Hepatocyte (in vitro differentiated cells): ENCODE results near the gene C1orf56. TPM values are rescaled to one million over a fixed set of nuclear protein-coding genes. Genes with fewer than 3 reads are reported as not detected.

Experiments
- DNase-seq: peaks from one replicate; pipeline ENCODE4 v3.0.0-alpha.2; 2016; ENCODE audit warnings: low spot score
- H2AFZ ChIP-seq: fragments of 200-600 bp; sonication (generic); 2 replicates; pipeline ENCODE4 v1.6.0; 2016; ENCODE audit warnings: antibody characterized with exemption, mild to moderate bottlenecking
- H3K27ac ChIP-seq: fragments of 200-600 bp; sonication (generic); 2 replicates; pipeline ENCODE4 v1.5.1; 2016; ENCODE audit warnings: mild to moderate bottlenecking
- H3K27me3 ChIP-seq: fragments of 200-600 bp; sonication (generic); 2 replicates; pipeline ENCODE4 v1.6.1; 2016
- H3K36me3 ChIP-seq: fragments of 200-600 bp; sonication (generic); replicated peaks from 2 replicates; pipeline ENCODE4 v1.5.1; 2016; ENCODE audit warnings: low read depth; ENCODE audit not compliant: insufficient read depth
- H3K4me1 ChIP-seq: fragments of 200-600 bp; sonication (generic); 2 replicates; pipeline ENCODE4 v1.5.1; 2016; ENCODE audit warnings: mild to moderate bottlenecking, moderate library complexity; ENCODE audit not compliant: insufficient read depth
- H3K4me2 ChIP-seq: fragments of 200-600 bp; sonication (generic); 2 replicates; pipeline ENCODE4 v1.6.0; 2016
- H3K4me3 ChIP-seq: fragments of 200-600 bp; sonication (generic); 2 replicates; pipeline ENCODE4 v1.5.1; 2016; ENCODE audit warnings: mild to moderate bottlenecking
- H3K79me2 ChIP-seq: fragments of 200-600 bp; sonication (generic); 2 replicates; pipeline ENCODE4 v1.6.0; 2017; ENCODE audit warnings: mild to moderate bottlenecking
- H3K9me2 ChIP-seq: fragments of 200-600 bp; sonication (generic); replicated peaks from 2 replicates; pipeline ENCODE4 v1.6.0; 2017; ENCODE audit warnings: mild to moderate bottlenecking; ENCODE audit not compliant: insufficient read depth
- H3K9me3 ChIP-seq: fragments of 200-600 bp; sonication (generic); 2 replicates; pipeline ENCODE4 v1.5.1; 2016; ENCODE audit warnings: low read depth, mild to moderate bottlenecking
- H4K20me1 ChIP-seq: fragments of 200-600 bp; sonication (generic); 2 replicates; pipeline ENCODE4 v1.6.0; 2016; ENCODE audit warnings: mild to moderate bottlenecking; ENCODE audit not compliant: insufficient read depth, poor library complexity, severe bottlenecking
- EZH2 ChIP-seq: fragments of 200-600 bp; sonication (generic); IDR thresholded peaks from 2 replicates; pipeline ENCODE4 v1.6.1; 2016; ENCODE audit warnings: antibody characterized with exemption, mild to moderate bottlenecking, borderline replicate concordance
- EZH2phosphoT487 ChIP-seq: fragments of 200-600 bp; sonication (generic); IDR thresholded peaks from one replicate; pipeline ENCODE4 v1.6.1; 2018; ENCODE audit warnings: antibody characterized with exemption, mild to moderate bottlenecking, low read depth, moderate library complexity; ENCODE audit not compliant: unreplicated experiment, severe bottlenecking
- WGBS: methylation state at CpG from one replicate; pipeline ENCODE4 v1.1.6; 2016; ENCODE audit warnings: low lambda C conversion rate; ENCODE audit errors: missing lambda C conversion rate; 5-methylcytosine and 5-hydroxymethylcytosine counted together
- polyA plus RNA-seq: library from polyadenylated mRNA; unstranded; fragments of >200 nt; fragmentation: Nextera tagmentation; extraction: Ambion mirVana; gene quantifications from 2 replicates; pipeline ENCODE4 v1.2.1, GENCODE V29; 2016
- small RNA-seq: library from RNA; depleted of rRNA; stranded (forward); fragments of <200 nt; gene quantifications from one replicate; pipeline ENCODE3, GENCODE V24; 2014
- total RNA-seq: library from RNA; depleted of rRNA; stranded (reverse); fragments of >200 nt; gene quantifications from 2 replicates; pipeline ENCODE4 v1.2.3, GENCODE V29; 2014
- TF ChIP-seq, protein P1 (sequence below): fragments of 200-600 bp; sonication (generic); IDR thresholded peaks from 2 replicates; pipeline ENCODE4 v1.5.1; 2016; ENCODE audit warnings: antibody characterized with exemption, mild to moderate bottlenecking; ENCODE audit not compliant: poor library complexity

C1orf56 gene
- total and polyA plus RNA-seq, 2 experiments from 2014 or later: 2.9 to 8.3 TPM

DNA sequence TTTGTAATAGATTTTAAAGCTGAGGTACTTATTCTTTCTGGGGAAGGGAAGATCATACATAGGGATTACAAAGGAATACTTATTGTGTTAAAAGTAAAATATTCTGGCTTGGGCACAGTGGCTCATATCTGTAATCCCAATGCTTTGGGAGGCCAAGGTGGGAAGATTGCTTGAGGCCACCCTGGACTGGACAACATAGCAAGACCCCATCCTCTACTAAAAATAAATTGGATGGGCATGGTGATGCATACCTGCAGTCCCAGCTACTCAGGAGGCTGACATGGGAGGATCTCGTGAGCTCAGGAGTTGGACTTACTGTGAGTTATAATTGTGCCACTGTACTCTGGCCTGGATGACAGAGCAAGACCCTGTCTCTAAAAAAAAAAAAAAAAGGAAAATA lies 50.6 kb downstream of the C1orf56 start:
- H4K20me1 ChIP-seq: no peaks in the 10 kb centered on the region
- H2AFZ ChIP-seq: no peak overlapping the region
- H3K4me3 ChIP-seq: no peak overlapping the region
- no peaks in the 10 kb centered on the region for H3K27me3 ChIP-seq
- no peak overlapping the region for H3K27ac ChIP-seq
- no peak overlapping the region for H3K4me2 ChIP-seq
- no peak for TF ChIP-seq EZH2phosphoT487
- no peak for TF ChIP-seq EZH2
- TF ChIP-seq, protein P1, sequence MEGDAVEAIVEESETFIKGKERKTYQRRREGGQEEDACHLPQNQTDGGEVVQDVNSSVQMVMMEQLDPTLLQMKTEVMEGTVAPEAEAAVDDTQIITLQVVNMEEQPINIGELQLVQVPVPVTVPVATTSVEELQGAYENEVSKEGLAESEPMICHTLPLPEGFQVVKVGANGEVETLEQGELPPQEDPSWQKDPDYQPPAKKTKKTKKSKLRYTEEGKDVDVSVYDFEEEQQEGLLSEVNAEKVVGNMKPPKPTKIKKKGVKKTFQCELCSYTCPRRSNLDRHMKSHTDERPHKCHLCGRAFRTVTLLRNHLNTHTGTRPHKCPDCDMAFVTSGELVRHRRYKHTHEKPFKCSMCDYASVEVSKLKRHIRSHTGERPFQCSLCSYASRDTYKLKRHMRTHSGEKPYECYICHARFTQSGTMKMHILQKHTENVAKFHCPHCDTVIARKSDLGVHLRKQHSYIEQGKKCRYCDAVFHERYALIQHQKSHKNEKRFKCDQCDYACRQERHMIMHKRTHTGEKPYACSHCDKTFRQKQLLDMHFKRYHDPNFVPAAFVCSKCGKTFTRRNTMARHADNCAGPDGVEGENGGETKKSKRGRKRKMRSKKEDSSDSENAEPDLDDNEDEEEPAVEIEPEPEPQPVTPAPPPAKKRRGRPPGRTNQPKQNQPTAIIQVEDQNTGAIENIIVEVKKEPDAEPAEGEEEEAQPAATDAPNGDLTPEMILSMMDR: no peak
- H3K4me1 ChIP-seq: no peaks in the 10 kb centered on the region
- no peaks in the 10 kb centered on the region for H3K9me2 ChIP-seq
- H3K9me3 ChIP-seq: no peaks in the 10 kb centered on the region
- WGBS: 100% methylated on average over 1 of the region's 1 CpG
- no peaks in the 10 kb centered on the region for H3K36me3 ChIP-seq
- no peak for DNase-seq
- H3K79me2 ChIP-seq: no peaks in the 10 kb centered on the region

Small RNAs within 50 kb of the gene (small RNA-seq; reads per million reads assigned to genes)
- gene RNU6-884P: not detected

Other genes starting within 250 kb of the C1orf56 start
- 54.3 and 57.0 TPM in 2 replicates for gene CTSK, start 239.5 kb upstream of the C1orf56 start, total RNA-seq
- 26.6 and 37.3 TPM in 2 replicates for gene CTSK, start 239.5 kb upstream of the C1orf56 start, polyA plus RNA-seq
- gene ARNT, start 171.2 kb upstream of the C1orf56 start, total RNA-seq: 32.9 and 42.1 TPM in 2 replicates
- 26.9 and 35.6 TPM in 2 replicates for gene ARNT, start 171.2 kb upstream of the C1orf56 start, polyA plus RNA-seq
- not detected in 2 replicates for gene CTXND2, start 160.6 kb upstream of the C1orf56 start, total RNA-seq
- gene CTXND2, start 160.6 kb upstream of the C1orf56 start, polyA plus RNA-seq: 0.16 TPM in 1 of 2 replicates, not detected in the other
- 33.7 and 41.4 TPM in 2 replicates for gene SETDB1, start 121.4 kb upstream of the C1orf56 start, total RNA-seq
- 10.7 and 12.9 TPM in 2 replicates for gene SETDB1, start 121.4 kb upstream of the C1orf56 start, polyA plus RNA-seq
- 267 and 268 TPM in 2 replicates for gene CERS2, start 72.9 kb upstream of the C1orf56 start, total RNA-seq
- gene CERS2, start 72.9 kb upstream of the C1orf56 start, polyA plus RNA-seq: 210 and 277 TPM in 2 replicates
- gene ANXA9, start 65.5 kb upstream of the C1orf56 start, total RNA-seq: 7.5 and 7.9 TPM in 2 replicates
- gene ANXA9, start 65.5 kb upstream of the C1orf56 start, polyA plus RNA-seq: 8.8 and 9.0 TPM in 2 replicates
- 15.9 and 18.5 TPM in 2 replicates for gene MINDY1, start 40.8 kb upstream of the C1orf56 start, total RNA-seq
- gene MINDY1, start 40.8 kb upstream of the C1orf56 start, polyA plus RNA-seq: 5.8 and 7.6 TPM in 2 replicates
- gene PRUNE1, start 39.3 kb upstream of the C1orf56 start, total RNA-seq: 20.3 and 26.5 TPM in 2 replicates
- 15.1 and 21.6 TPM in 2 replicates for gene PRUNE1, start 39.3 kb upstream of the C1orf56 start, polyA plus RNA-seq
- 2.7 and 3.8 TPM in 2 replicates for gene BNIPL, start 11.2 kb upstream of the C1orf56 start, total RNA-seq
- 1.1 and 3.0 TPM in 2 replicates for gene BNIPL, start 11.2 kb upstream of the C1orf56 start, polyA plus RNA-seq
- gene CDC42SE1, start 11.9 kb downstream of the C1orf56 start, total RNA-seq: 49.4 and 60.2 TPM in 2 replicates
- gene CDC42SE1, start 11.9 kb downstream of the C1orf56 start, polyA plus RNA-seq: 19.0 and 21.2 TPM in 2 replicates
- 16.8 and 16.9 TPM in 2 replicates for gene MLLT11, start 12.6 kb downstream of the C1orf56 start, total RNA-seq
- gene MLLT11, start 12.6 kb downstream of the C1orf56 start, polyA plus RNA-seq: 34.3 and 37.6 TPM in 2 replicates
- gene GABPB2, start 23.0 kb downstream of the C1orf56 start, total RNA-seq: 9.9 and 12.9 TPM in 2 replicates
- 0.98 and 4.1 TPM in 2 replicates for gene GABPB2, start 23.0 kb downstream of the C1orf56 start, polyA plus RNA-seq
- 6.3 and 41.6 TPM in 2 replicates for gene SEMA6C, start 98.9 kb downstream of the C1orf56 start, total RNA-seq
- 13.9 and 25.1 TPM in 2 replicates for gene SEMA6C, start 98.9 kb downstream of the C1orf56 start, polyA plus RNA-seq
- 0.64 TPM in 1 of 2 replicates, not detected in the other for gene TNFAIP8L2, start 108.9 kb downstream of the C1orf56 start, total RNA-seq
- gene TNFAIP8L2, start 108.9 kb downstream of the C1orf56 start, polyA plus RNA-seq: 0.70 TPM in 1 of 2 replicates, not detected in the other
- 13.0 and 16.2 TPM in 2 replicates for gene LYSMD1, start 118.2 kb downstream of the C1orf56 start, total RNA-seq
- 1.0 and 2.5 TPM in 2 replicates for gene LYSMD1, start 118.2 kb downstream of the C1orf56 start, polyA plus RNA-seq
- 21.5 and 26.4 TPM in 2 replicates for gene SCNM1, start 118.4 kb downstream of the C1orf56 start, total RNA-seq
- 55.4 and 57.5 TPM in 2 replicates for gene SCNM1, start 118.4 kb downstream of the C1orf56 start, polyA plus RNA-seq
- not detected in 2 replicates for gene TMOD4, start 128.2 kb downstream of the C1orf56 start, total RNA-seq
- 0.44 TPM in 1 of 2 replicates, not detected in the other for gene TMOD4, start 128.2 kb downstream of the C1orf56 start, polyA plus RNA-seq
- gene VPS72, start 142.4 kb downstream of the C1orf56 start, total RNA-seq: 46.0 and 48.1 TPM in 2 replicates
- gene VPS72, start 142.4 kb downstream of the C1orf56 start, polyA plus RNA-seq: 52.2 and 53.1 TPM in 2 replicates
- gene PIP5K1A, start 150.8 kb downstream of the C1orf56 start, total RNA-seq: 36.0 and 45.7 TPM in 2 replicates
- gene PIP5K1A, start 150.8 kb downstream of the C1orf56 start, polyA plus RNA-seq: 17.3 and 27.0 TPM in 2 replicates
- 107 and 119 TPM in 2 replicates for gene PSMD4, start 207.0 kb downstream of the C1orf56 start, total RNA-seq
- 161 and 168 TPM in 2 replicates for gene PSMD4, start 207.0 kb downstream of the C1orf56 start, polyA plus RNA-seq
- gene ZNF687, start 234.5 kb downstream of the C1orf56 start, total RNA-seq: 16.8 and 19.9 TPM in 2 replicates
- 3.6 and 4.3 TPM in 2 replicates for gene ZNF687, start 234.5 kb downstream of the C1orf56 start, polyA plus RNA-seq